ENCODE results near the gene MARF1. TPM values are rescaled to one million over a fixed set of nuclear protein-coding genes. Genes with fewer than 3 reads are reported as not detected.
A peak's percentile ranks its signal among the peaks of the same experiment; 100 is the strongest.
"Not testable (repeated sequence)": the region's sequence is repeated elsewhere in the genome, so short reads cannot be mapped to it uniquely, and the experiment has no call there.

Gene MARF1
- total RNA-seq, 1 donor from 2014 or later, result 50.8 TPM

- Mint-ChIP-seq H3K36me3 (ENCODE audit: low read depth) (peaks cover 1% of the 10 kb centered on the region), H3K27ac (ENCODE audit: unreplicated experiment) (peak overlapping the region; percentile 78), H3K4me1 (ENCODE audit: low read depth) (peaks cover 31% of the 10 kb centered on the region), H3K9me3 (ENCODE audit: low read depth) (no peaks in the 10 kb centered on the region), H3K4me3 (ENCODE audit: unreplicated experiment) (no peak overlapping the region), H3K27me3 (ENCODE audit: low read depth) (no peaks in the 10 kb centered on the region)
- no peak for DNase-seq (ENCODE audit: low spot score)
- TF ChIP-seq, protein P1, sequence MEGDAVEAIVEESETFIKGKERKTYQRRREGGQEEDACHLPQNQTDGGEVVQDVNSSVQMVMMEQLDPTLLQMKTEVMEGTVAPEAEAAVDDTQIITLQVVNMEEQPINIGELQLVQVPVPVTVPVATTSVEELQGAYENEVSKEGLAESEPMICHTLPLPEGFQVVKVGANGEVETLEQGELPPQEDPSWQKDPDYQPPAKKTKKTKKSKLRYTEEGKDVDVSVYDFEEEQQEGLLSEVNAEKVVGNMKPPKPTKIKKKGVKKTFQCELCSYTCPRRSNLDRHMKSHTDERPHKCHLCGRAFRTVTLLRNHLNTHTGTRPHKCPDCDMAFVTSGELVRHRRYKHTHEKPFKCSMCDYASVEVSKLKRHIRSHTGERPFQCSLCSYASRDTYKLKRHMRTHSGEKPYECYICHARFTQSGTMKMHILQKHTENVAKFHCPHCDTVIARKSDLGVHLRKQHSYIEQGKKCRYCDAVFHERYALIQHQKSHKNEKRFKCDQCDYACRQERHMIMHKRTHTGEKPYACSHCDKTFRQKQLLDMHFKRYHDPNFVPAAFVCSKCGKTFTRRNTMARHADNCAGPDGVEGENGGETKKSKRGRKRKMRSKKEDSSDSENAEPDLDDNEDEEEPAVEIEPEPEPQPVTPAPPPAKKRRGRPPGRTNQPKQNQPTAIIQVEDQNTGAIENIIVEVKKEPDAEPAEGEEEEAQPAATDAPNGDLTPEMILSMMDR (IDR thresholded peaks at IDR 0.05), result no peak
These were observed 9.5 kb upstream of the MARF1 start for GRCh38 chr16:15652293-15653001.

DNA sequence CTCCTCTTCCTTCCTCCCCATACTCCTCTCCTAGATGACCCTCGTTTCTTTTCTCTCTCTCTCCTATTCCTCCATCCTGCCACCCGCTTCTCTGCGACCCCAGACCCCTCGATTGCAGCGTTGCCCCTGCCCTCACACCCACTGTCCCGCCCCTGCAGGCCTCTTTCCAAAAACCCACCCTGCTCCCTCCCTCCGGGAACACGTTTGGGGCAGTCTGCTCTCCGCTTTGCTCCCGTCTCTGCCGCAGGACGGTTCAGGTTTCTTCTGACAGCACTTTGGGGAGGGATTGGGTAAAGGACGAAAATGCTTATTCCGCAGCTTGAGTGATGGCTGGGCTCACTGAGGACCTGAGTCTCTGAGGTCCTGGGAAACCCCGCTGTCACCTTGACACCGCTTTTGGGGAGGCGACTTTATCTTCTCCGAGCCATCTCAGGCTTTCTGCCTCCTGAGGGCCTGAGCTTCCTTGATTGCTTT, 7.8 kb upstream of the MARF1 start:
- peak overlapping the region; percentile 99 for H3K4me3 Mint-ChIP-seq (ENCODE audit: unreplicated experiment)
- peaks cover 1% of the 10 kb centered on the region for H3K36me3 Mint-ChIP-seq (ENCODE audit: low read depth)
- TF ChIP-seq, protein P1 (IDR thresholded peaks at IDR 0.05), result no peak
- H3K27ac Mint-ChIP-seq (ENCODE audit: unreplicated experiment), result peak overlapping the region; percentile 97
- H3K27me3 Mint-ChIP-seq (ENCODE audit: low read depth), result no peaks in the 10 kb centered on the region
- H3K4me1 Mint-ChIP-seq (ENCODE audit: low read depth), result peaks cover 31% of the 10 kb centered on the region
- H3K9me3 Mint-ChIP-seq (ENCODE audit: low read depth), result no peaks in the 10 kb centered on the region
- no peak for DNase-seq (ENCODE audit: low spot score)

DNA sequence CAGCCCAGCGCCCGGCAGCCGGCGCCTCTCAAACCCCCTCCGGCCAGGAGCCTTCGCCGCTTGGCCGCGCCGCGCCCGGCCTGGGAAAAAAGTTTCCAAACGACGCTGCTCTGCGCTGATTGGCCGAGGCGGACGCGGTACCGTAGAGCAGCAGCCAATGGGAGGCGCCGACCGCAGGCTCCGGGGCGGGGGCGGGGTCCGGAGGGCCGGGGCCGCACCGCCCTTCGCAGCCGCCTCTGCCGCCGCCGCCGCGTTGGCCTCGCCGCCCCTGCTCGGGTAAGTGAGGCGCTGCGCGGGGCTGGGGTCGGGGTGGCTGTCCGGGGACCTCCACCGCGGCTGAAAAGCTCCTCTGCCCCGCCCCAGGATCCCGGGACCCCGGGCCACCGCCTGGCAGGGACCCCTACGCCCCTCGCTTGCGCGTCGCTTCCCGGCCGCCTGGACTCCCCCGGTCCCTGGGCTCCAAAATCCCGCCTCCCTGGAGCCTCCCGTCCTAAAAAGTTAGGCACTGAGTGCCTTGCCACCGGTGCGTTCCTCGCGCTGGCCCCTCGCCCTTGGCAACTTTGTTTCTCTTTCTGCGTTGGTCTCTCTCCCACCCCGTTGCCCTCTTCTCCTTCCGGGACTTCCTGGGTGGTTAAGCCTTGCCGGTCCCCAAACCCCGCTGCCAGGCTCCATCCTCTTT, 7.2 kb upstream of the MARF1 start, which contains the start of gene NDE1:
Gene NDE1, plus strand, starts transcription at position 227 of the 679 bp plus-strand sequence. CDS start 14,534 bp downstream, outside the sequence.
- peak within 1 kb of the TSS; percentile 99 for H3K4me3 Mint-ChIP-seq (ENCODE audit: unreplicated experiment)
- H3K4me1 Mint-ChIP-seq (ENCODE audit: low read depth), result peaks cover 31% of the 10 kb centered on the region
- no peaks in the 10 kb centered on the region for H3K27me3 Mint-ChIP-seq (ENCODE audit: low read depth)
- H3K27ac Mint-ChIP-seq (ENCODE audit: unreplicated experiment), result peak within 1 kb of the TSS; percentile 97
- peak; percentile 97 for DNase-seq (ENCODE audit: low spot score)
- no peaks in the 10 kb centered on the region for H3K9me3 Mint-ChIP-seq (ENCODE audit: low read depth)
- H3K36me3 Mint-ChIP-seq (ENCODE audit: low read depth), result peaks cover 1% of the 10 kb centered on the region
- TF ChIP-seq, protein P1 (IDR thresholded peaks at IDR 0.05), result peak; percentile 15

- Mint-ChIP-seq H3K27me3 (ENCODE audit: low read depth) (no peaks in the 10 kb centered on the region), H3K4me1 (ENCODE audit: low read depth) (peaks cover 35% of the 10 kb centered on the region), H3K27ac (ENCODE audit: unreplicated experiment) (peak overlapping the region; percentile 83), H3K36me3 (ENCODE audit: low read depth) (peaks cover 1% of the 10 kb centered on the region), H3K9me3 (ENCODE audit: low read depth) (no peaks in the 10 kb centered on the region), H3K4me3 (ENCODE audit: unreplicated experiment) (peak overlapping the region; percentile 72)
- no peak for DNase-seq (ENCODE audit: low spot score)
- TF ChIP-seq, protein P1 (IDR thresholded peaks at IDR 0.05), result no peak
These were observed 6.7 kb upstream of the MARF1 start for GRCh38 chr16:15649727-15650018.

DNA sequence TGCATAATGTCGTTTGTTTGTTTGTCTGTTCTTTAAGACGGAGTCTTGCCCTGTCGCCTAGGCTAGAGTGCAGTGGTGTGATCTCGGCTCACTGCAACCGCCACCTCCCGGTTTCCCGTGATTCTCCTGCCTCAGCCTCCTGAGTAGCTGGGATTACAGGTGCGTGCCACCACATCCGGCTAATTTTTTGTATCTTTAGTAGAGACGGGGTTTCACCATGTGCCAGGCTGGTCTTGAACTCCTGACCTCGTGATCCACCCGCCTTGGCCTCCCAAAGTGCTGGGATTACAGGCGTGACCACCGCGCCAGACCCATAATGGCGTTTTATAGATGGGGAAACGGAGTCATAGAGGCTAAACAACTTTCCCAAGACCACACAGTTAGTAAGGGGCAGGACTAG, 6.4 kb upstream of the MARF1 start:
- Mint-ChIP-seq H3K4me3 (ENCODE audit: unreplicated experiment) (peak overlapping the region; percentile 72), H3K27ac (ENCODE audit: unreplicated experiment) (peak overlapping the region; percentile 83), H3K4me1 (ENCODE audit: low read depth) (peaks cover 36% of the 10 kb centered on the region)
- H3K27me3 Mint-ChIP-seq (ENCODE audit: low read depth); DNase-seq (ENCODE audit: low spot score); H3K36me3 Mint-ChIP-seq (ENCODE audit: low read depth); H3K9me3 Mint-ChIP-seq (ENCODE audit: low read depth): not testable (repeated sequence)
